ENCODE data around the gene OR2A5.

Gene OR2A5, protein sequence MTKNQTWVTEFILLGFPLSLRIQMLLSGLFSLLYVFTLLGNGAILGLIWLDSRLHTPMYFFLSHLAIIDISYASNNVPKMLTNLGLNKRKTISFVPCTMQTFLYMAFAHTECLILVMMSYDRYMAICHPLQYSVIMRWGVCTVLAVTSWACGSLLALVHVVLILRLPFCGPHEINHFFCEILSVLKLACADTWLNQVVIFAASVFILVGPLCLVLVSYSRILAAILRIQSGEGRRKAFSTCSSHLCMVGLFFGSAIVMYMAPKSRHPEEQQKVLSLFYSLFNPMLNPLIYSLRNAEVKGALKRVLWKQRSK

DNA sequence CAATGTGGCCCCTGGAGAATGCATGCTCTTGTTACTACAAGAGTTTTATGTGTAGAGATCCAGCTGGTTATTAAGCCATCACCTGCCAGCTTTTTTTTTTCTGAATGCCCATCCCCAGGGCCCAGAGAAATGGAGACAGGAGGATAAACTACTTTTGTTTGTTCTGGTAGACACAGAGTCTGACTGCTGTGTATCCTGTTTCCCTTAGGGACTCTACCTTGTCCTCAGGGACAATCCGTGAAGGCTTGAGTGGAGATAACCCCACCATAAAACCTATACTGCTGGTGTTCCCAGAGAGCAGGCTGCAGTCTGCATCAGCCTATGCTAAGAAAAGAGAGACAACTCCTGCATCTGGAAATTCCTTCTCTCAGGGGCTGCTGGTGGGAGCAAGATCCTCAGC is at the start of gene OR2A5:
Gene OR2A5, plus strand, starts transcription at position 301 of the 400 bp plus-strand sequence. CDS start 1,454 bp downstream, outside the sequence.
- H3K4me3 ChIP-seq (ENCODE audit: low read depth, low read length): no peak within 1 kb of the TSS
- TF ChIP-seq, protein P1, sequence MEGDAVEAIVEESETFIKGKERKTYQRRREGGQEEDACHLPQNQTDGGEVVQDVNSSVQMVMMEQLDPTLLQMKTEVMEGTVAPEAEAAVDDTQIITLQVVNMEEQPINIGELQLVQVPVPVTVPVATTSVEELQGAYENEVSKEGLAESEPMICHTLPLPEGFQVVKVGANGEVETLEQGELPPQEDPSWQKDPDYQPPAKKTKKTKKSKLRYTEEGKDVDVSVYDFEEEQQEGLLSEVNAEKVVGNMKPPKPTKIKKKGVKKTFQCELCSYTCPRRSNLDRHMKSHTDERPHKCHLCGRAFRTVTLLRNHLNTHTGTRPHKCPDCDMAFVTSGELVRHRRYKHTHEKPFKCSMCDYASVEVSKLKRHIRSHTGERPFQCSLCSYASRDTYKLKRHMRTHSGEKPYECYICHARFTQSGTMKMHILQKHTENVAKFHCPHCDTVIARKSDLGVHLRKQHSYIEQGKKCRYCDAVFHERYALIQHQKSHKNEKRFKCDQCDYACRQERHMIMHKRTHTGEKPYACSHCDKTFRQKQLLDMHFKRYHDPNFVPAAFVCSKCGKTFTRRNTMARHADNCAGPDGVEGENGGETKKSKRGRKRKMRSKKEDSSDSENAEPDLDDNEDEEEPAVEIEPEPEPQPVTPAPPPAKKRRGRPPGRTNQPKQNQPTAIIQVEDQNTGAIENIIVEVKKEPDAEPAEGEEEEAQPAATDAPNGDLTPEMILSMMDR (IDR thresholded peaks at IDR 0.05; ENCODE audit: borderline replicate concordance, insufficient read depth, low read depth, low read length): no peak

DNA sequence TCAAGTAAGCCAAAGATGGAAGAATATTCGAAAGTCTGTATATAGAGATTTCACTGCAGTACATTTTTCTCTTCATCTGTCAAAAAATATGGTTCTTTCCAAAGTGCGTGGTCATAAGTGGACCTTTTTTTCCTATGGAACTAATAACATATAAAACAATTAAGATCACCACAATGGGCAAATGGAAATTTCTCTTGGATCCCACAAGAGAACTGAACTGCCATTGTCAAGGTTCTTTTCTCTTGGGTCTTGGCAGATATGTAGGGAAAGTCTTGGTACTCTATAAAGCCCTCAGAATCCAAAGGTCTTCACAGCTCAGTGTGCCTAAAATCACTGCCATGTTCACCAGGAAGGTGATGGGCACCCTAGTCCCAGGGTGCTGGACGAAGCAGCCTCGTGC is 48.7 kb upstream of the OR2A5 start, which contains the start of gene OR6B1:
Gene OR6B1, plus strand, starts transcription at position 301 of the 400 bp plus-strand sequence. CDS start 3,677 bp downstream, outside the sequence.
- H3K4me3 ChIP-seq (ENCODE audit: low read depth, low read length): no peak within 1 kb of the TSS

DNA sequence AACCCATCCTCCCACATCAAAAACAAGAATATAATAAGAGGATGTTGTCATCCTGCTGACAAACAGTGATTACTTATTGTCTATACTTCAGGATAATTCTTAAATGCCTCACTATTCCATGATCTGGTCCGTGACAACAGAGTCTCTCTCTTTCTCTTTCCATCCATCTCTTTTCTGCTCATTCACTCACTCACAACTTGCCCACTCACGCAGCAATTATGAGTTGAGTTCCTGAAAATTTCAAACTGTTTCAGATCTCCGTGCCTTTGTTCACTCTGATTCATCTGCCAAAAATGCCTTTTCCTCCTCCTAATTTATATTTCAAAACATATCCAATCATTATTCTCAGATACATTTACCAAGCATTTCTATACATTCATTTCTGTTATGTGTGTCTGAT is 47.2 kb upstream of the OR2A5 start:
- no peak overlapping the region for H3K4me3 ChIP-seq (ENCODE audit: low read depth, low read length)

More for the DNA sequence above, 48.7 kb upstream of the OR2A5 start, which contains the start of gene OR6B1:
- TF ChIP-seq, protein P1 (IDR thresholded peaks at IDR 0.05; ENCODE audit: borderline replicate concordance, insufficient read depth, low read depth, low read length): no peak

DNA sequence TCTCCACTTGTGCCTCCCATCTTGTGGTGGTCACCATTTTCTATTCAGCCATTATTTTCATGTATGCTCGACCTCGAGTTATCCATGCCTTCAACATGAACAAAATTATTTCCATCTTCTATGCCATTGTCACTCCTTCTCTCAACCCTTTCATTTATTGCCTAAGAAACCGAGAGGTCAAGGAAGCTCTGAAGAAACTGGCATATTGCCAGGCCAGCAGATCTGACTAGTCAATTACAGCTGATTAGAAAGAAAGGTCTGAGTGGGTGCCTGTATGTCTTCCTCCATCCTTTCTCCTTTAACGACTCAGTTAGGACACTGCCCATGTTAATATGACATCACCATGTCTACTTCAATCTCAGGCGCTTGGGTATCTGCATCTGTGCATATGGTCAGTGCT is 44.0 kb upstream of the OR2A5 start:
- TF ChIP-seq, protein P1 (IDR thresholded peaks at IDR 0.05; ENCODE audit: borderline replicate concordance, insufficient read depth, low read depth, low read length): no peak
- no peak overlapping the region for H3K4me3 ChIP-seq (ENCODE audit: low read depth, low read length)

More for the DNA sequence above, 47.2 kb upstream of the OR2A5 start:
- TF ChIP-seq, protein P1 (IDR thresholded peaks at IDR 0.05; ENCODE audit: borderline replicate concordance, insufficient read depth, low read depth, low read length): no peak

DNA sequence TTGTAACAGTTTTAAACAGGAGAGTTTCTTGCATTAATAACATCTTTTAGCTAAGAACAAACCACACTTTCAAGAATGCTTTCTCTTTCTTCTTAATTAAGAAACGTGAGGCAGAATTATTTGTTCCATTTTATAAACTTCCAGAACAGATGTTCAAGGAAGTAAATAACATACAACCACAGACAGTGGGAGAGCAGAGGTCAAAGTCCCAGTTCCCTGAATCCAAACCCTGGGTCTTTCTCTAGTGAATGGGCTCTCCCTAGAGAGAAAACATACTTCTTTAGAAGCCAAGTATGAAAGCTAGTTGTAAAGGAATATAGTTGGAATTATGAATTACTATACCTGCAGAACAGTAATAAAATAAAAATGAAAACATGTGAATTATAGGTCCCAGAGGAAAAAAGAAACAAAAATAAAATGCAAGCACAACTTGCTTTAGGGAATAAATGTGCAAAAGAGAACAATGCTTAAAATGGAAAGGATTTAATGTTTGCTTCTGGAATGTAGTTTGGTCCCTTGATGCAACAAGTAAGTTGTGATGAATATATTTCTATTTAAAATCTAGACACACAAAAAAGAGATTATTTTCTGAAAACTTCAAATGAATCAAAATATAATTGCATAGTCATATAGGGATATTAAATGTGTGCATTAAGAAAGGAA is 42.6 kb upstream of the OR2A5 start:
- H3K4me3 ChIP-seq (ENCODE audit: low read depth, low read length): no peak overlapping the region
- TF ChIP-seq, protein P1 (IDR thresholded peaks at IDR 0.05; ENCODE audit: borderline replicate concordance, insufficient read depth, low read depth, low read length): no peak

DNA sequence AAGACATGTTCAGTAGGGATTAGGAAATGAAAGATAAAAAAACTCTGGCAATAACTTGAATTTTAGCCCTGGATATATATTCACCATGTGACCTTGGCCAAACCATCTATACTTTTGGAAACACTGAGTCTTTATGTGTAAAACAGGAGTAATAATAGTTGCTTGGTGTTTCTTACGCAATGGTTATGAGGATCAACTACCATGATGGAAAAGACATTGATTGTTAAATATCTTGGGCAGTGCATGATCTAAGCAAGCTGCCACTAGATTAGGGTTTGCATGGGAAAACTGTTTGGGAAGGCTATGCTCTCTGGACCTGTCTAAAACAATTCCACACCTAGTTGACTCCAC is 42.1 kb upstream of the OR2A5 start:
- TF ChIP-seq, protein P1 (IDR thresholded peaks at IDR 0.05; ENCODE audit: borderline replicate concordance, insufficient read depth, low read depth, low read length): no peak
- H3K4me3 ChIP-seq (ENCODE audit: low read depth, low read length): no peak overlapping the region

Data from GM12875 (cell line).